Endothelial cell of hepatic sinusoid (primary cell): ENCODE measurements around the gene EIF2B1.
"Not testable (repeated sequence)": the region's sequence is repeated elsewhere in the genome, so short reads cannot be mapped to it uniquely, and the experiment has no call there.

Experiments used
- in situ Hi-C: cut with HindIII; loops from 2 replicates; pipeline ENCODE4 v1.10.0; 2017; ENCODE audit warnings: low sequenced_read_pairs

EIF2B1 gene

DNA sequence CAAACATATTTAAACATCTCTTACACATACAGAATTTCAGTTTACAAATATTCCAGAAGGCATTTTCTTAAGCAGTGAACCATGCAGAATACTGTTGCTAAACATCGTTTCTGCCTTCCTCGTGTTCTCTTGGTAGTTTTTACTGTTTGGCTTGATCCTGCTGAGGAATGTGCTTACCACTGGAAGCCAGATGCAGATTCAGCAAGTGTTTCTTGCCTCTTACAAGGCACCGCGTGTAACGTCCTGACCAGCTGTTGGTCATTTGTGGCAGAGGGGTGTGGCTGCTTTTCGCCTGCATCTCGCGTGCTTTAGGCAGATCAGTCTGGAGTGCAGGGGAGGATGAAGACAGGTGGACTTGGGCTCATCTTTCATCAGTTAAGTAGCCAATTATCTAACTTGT lies 12.4 kb downstream of the EIF2B1 start:
- in situ Hi-C loops = no loop called here

GRCh38 chr12:123617580-123617979 lies 15.9 kb downstream of the EIF2B1 start:
- in situ Hi-C loops = no loop called here

DNA sequence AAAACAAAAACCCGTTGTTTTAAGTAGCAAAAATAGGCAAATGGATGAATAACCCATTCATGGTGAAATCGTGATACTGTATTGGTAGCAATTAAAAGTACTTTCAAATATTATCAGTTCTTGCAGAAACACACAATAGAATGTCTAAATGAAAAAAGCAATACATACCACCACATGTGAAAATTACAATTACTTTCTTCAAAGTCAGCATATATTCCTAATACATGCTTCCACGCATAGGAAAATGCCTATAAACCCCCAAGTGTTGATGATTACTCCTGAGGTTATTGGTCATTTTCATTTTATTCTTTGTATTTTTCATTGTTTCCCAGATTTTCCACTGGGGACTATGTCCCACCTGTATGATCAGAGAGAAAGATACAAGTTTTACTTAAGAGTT lies 16.3 kb downstream of the EIF2B1 start:
- in situ Hi-C loops = no loop called here

GRCh38 chr12:123614531-123614930 lies 19.0 kb downstream of the EIF2B1 start:
- in situ Hi-C loops = no loop called here

DNA sequence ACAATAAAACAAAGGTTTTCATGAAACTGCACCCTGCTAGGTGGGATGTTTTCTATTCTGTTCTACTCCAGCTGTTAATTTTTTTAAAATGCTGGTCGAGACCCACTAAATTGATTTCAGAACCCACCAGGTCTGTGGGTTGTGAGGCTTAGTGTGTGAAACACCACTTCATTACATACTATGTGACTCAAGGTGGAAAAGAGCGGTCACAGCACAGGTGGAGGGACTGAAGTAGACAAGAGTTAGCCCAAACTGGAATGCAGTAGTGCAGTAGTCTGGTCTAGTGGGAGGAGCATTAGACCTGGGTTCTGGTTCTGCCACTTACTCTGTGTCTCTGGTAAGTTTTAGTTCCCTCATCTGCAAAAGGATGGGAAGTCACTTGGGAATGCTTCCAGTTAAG lies 19.4 kb downstream of the EIF2B1 start:
- in situ Hi-C loops = no loop called here

GRCh38 chr12:123608182-123608581 lies 25.3 kb downstream of the EIF2B1 start:
- in situ Hi-C loops = no loop called here

DNA sequence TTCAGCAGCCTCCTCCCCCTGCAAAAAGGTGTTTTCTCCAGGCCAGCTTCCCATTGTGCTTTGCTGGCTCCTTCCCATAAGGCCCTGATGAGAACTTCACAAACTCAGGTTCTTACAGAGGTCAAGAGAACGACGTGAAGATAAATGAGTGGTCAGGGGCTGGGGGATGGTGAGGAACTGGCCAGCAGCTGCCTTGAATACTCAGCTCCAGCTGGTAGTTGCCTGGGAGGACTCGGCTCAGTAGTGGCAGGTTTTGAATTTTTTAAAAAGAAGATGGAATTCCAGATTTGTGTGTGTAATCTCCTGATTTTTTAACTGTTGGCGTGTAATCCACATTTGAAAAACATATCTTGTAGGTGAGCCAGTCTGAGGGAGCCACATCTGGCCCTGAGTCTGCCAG lies 25.7 kb downstream of the EIF2B1 start:
- in situ Hi-C loops = no loop called here

- in situ Hi-C loops = not testable (repeated sequence)
Observed at GRCh38 chr12:123603495-123603894, 30.0 kb downstream of the EIF2B1 start.

- in situ Hi-C loops = no loop called here
Observed at GRCh38 chr12:123602651-123603195, 30.8 kb downstream of the EIF2B1 start.

GRCh38 chr12:123601602-123602489 lies 31.6 kb downstream of the EIF2B1 start, which contains the start of gene DDX55:
DDX55 (plus strand) TSS chr12:123602099; CDS start chr12:123602149, 50 bp downstream.
- in situ Hi-C loops = no loop called here

GRCh38 chr12:123599721-123600120 lies 33.8 kb downstream of the EIF2B1 start:
- in situ Hi-C loops = no loop called here

DNA sequence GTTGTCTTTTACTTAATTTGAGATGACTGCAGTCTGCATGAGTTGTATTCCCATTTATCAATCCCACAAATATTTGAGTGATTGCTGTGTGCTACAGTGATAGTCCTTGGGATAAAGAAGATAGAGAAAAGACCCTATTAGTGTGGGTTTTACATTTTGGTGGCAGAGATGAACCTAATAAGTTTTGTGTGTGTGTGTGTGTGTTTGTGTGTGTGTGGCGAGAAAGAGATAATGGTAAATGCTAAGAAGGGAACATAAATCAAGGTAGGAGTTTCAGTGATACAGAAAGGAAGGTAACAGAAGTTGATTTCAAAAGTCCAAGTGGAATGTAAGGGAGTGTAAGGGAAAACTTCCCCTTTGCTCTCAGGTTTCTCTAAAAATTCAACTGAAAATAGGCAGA lies 34.2 kb downstream of the EIF2B1 start:
- in situ Hi-C loops = no loop called here

DNA sequence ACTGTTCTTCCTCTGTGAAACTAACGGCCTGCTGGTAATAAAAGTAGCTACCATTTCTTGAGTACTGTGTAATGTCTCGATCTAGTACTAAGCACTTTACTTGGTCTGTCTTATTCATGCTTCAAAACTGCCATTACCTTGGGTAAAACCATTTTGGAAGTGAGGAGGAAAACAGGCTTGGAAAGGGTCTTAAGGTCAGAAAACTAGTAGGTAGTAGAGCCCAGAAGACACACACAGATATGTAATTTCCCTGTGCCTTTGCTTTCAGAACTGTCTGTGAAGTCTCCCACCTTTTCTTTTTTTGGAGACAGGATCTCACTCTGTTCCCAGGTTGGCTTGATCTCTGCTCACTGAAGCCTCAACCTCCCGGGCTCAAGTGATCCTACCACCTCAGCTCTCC lies 35.0 kb downstream of the EIF2B1 start:
- in situ Hi-C loops = no loop called here

- in situ Hi-C loops = no loop called here
Observed at GRCh38 chr12:123597100-123597499, 36.4 kb downstream of the EIF2B1 start.

- in situ Hi-C loops = no loop called here
Observed at GRCh38 chr12:123595729-123596128, 37.8 kb downstream of the EIF2B1 start.

DNA sequence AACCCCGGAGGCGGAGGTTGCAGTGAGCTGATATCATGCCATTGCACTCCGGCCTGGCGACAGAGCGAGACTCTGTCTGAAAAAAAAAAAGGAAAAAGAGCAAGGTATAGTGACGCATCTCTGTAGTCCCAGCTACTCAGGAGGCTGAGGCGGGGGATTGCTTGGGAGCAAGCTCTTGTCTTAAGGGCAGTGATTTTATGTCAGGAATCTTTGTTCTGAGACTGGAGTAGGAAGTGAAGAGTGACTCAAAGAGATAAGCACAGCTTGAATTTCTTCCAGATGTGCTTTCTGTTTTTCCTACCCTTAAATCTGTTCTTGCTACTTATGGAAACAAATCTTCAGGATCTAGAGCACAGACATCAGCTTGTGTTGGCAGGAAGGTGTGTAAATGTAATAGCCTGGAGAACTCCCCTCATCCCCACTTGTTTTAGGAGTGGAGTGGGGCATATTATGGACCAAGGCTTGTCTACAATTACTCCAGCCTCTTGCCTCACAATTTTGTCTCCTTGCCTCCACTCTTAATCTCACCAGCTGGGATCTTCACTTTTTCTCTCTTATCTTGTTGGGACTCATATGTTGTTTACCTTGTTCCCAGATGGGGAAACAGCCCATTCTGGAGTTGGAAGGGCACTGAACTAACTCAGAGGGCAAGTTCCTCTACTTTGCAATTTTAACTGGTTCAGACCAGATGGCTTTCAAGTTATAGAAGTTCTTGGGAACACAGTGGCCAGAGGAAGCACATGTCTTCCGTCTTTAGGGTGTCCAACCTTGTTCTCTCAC lies 41.6 kb downstream of the EIF2B1 start:
- in situ Hi-C loops = no loop called here

DNA sequence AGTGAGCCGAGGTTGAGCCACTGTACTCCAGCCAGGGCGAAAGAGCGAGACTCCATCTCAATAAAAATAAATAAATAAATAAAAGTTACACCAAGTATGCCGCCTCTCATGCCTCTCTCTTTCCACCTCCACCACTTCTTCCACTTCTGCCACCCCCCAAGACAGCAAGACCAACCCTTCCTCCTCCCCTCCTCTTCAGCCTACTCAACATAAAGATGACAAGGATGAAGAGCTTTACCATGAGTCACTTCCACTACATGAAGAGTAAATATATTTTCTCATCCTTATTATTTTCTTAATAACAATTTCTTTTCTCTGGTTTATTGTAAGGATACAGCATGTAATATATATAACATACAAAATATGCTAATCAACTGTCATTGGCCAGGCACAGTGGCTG lies 52.7 kb downstream of the EIF2B1 start:
- in situ Hi-C loops = no loop called here

DNA sequence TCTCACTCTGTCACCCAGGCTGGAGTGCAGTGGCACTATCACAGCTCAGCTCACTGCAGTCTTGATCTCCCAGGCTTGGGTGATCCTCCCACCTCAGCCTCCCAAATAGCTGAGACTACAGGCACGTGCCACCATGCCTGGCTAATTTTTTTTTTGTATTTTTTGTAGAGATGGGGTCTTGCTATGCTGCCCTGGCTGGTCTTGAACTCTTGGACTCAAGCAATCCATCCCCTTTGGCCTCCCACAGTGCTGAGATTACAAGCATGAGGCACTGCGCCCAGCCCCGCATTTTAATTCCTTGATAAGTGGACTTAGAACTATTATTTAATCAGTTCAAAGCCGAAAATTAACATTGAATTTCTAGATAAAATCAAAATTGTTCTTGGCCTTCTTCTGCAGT lies 54.7 kb downstream of the EIF2B1 start:
- in situ Hi-C loops = not testable (repeated sequence)

GRCh38 chr12:123578243-123578642 lies 55.2 kb downstream of the EIF2B1 start:
- in situ Hi-C loops = no loop called here

- in situ Hi-C loops = no loop called here
Observed at GRCh38 chr12:123576611-123577010, 56.9 kb downstream of the EIF2B1 start.

DNA sequence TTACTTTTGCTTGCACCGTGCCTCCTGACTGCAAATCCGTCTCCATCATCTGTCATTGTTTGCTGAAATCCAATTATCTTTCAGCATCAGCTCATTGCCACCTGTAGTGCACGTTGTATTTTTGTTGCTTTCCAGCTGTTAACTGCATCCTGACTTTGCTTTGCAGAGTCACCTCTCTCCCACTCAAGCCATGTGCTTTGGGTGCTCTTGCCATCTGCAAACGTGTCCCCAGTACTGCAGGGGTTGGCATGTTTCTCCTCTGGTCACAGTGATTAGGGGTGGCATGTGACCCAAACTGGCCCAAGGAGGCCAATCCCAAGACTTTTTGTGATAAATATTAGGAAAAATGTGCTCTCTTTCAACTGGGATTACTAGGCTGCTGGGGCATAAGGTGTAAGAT lies 59.6 kb downstream of the EIF2B1 start:
- in situ Hi-C loops = no loop called here

- in situ Hi-C loops = no loop called here
Observed at GRCh38 chr12:123572391-123572790, 61.1 kb downstream of the EIF2B1 start.
